Measurements from ENCODE around the gene PLXNB1. TPM values are rescaled to one million over a fixed set of nuclear protein-coding genes. Genes with fewer than 3 reads are reported as not detected.

Gene PLXNB1
- total and polyA plus RNA-seq, 2 of the 13 experiments (the other 11 are each of a cell fraction or from before 2014, with no cell fraction given): 86.0 to 143 TPM

- TF ChIP-seq NFYC (CRISPR knock-in tag; IDR thresholded peaks at IDR 0.05) (0 out of 2 replicates have a peak, but pooled peaks have one; percentile 21), ZNF609 (CRISPR knock-in tag; IDR thresholded peaks at IDR 0.05; ENCODE audit: borderline replicate concordance) (peak; percentile 45; the same call in 1 of the 2 replicates), ARID5B (CRISPR knock-in tag; IDR thresholded peaks at IDR 0.05) (peak; percentile 43), TFAP4 (IDR thresholded peaks at IDR 0.05; ENCODE audit: borderline replicate concordance, low read depth) (no peak; the same call in 1 of the 2 replicates), UBTF (CRISPR knock-in tag; IDR thresholded peaks at IDR 0.05) (0 out of 2 replicates have a peak, but pooled peaks have one; percentile 40), ZNF274 (CRISPR knock-in tag; IDR thresholded peaks at IDR 0.05) (peak; percentile 81), ZNF512 (CRISPR knock-in tag; IDR thresholded peaks at IDR 0.05) (no peak), ZSCAN31 (CRISPR knock-in tag; IDR thresholded peaks at IDR 0.05; ENCODE audit: low read depth) (peak; percentile 87), PHF5A (CRISPR knock-in tag; IDR thresholded peaks at IDR 0.05; ENCODE audit: low read depth, unreplicated experiment) (peak; percentile 72), SIX4 (CRISPR knock-in tag; IDR thresholded peaks at IDR 0.05) (no peak), HMGA1 (CRISPR knock-in tag; conservative IDR thresholded peaks at IDR 0.05) (no peak), ZNF629 (CRISPR knock-in tag; conservative IDR thresholded peaks at IDR 0.05) (no peak), EHMT2 (IDR thresholded peaks at IDR 0.05; ENCODE audit: borderline replicate concordance, low read depth, low read length) (no peak), ZNF138 (CRISPR knock-in tag; IDR thresholded peaks at IDR 0.05; ENCODE audit: low read depth) (no peak)
Measured at GRCh38 chr3:48465531-48466378, 35.9 kb upstream of the PLXNB1 start (continued).

Measured in HepG2 (cell line).